ENCODE data around the gene ATP9A.

GRCh38 chr20:51738877-51739447, 29.2 kb downstream of the ATP9A start:
- TF ChIP-seq CTCF (conservative IDR thresholded peaks at IDR 0.05 in 1 of 2, IDR thresholded peaks at IDR 0.05 in 1 of 2; ENCODE audit: low read depth in 1 of 2, low read length in 2 of 2), result no peak
- TF ChIP-seq EZH2 (IDR thresholded peaks at IDR 0.05; ENCODE audit: low read length, missing control alignments), result no peak
